ENCODE measurements around the gene KCNJ6. TPM values are rescaled to one million over a fixed set of nuclear protein-coding genes. Genes with fewer than 3 reads are reported as not detected.

KCNJ6 gene
- total RNA-seq (2021) (not detected in 2 replicates), Bru-seq, nascent RNA (percentile 0 among the genes with signal in this experiment), BruChase-seq, experiment 1, labeled RNA remaining after a 2-hour chase (percentile 0 among the genes with signal in this experiment), BruChase-seq, experiment 2, labeled RNA remaining after a 6-hour chase (not detected)
- long read RNA-seq, result 0 reads

- intact Hi-C loops (cut with micrococcal nuclease; ENCODE audit: unreplicated experiment), result loop anchor here (5.0 kb wide), 1 partner anchor 204 kb away; no protein-coding TSS in a partner anchor
- no TSS peak for BruUV-seq (replicated peaks)
- no peak within 1 kb of the TSS for H3K27ac ChIP-seq (ENCODE audit: low read depth, low read length, poor library complexity, severe bottlenecking)
Observed at GRCh38 chr21:37916310-37917051, at the start of gene KCNJ6. Gene KCNJ6 (minus strand): TSS chr21:37916457. CDS start chr21:37840682, 75,775 bp downstream.

GRCh38 chr21:37965088-37965805 lies 49.0 kb upstream of the KCNJ6 start:
- Histone ChIP-seq H3K4me1 (ENCODE audit: insufficient read depth, low read length, poor library complexity, severe bottlenecking) (no peaks in the 10 kb centered on the region), H3K4me3 (ENCODE audit: low read depth, low read length, poor library complexity, severe bottlenecking) (no peak overlapping the region), H3K36me3 (ENCODE audit: insufficient read depth, low read length, poor library complexity, severe bottlenecking) (no peaks in the 10 kb centered on the region), H3K27me3 (replicated peaks; ENCODE audit: insufficient read depth, low read depth, low read length, poor library complexity) (peaks cover 64% of the 10 kb centered on the region), H3K27ac (ENCODE audit: low read depth, low read length, poor library complexity, severe bottlenecking) (no peak overlapping the region), H3K9me3 (ENCODE audit: low read depth, low read length, poor library complexity, severe bottlenecking) (no peaks in the 10 kb centered on the region)
- intact Hi-C loops (cut with micrococcal nuclease; ENCODE audit: unreplicated experiment), result no loop called here
- no TSS peak for BruUV-seq (replicated peaks)
- TF ChIP-seq EZH2 (IDR thresholded peaks at IDR 0.05; ENCODE audit: borderline replicate concordance, low read depth, low read length, poor library complexity, severe bottlenecking) (no peak), CTCF (conservative IDR thresholded peaks at IDR 0.05; ENCODE audit: low read depth, low read length) (no peak)
- DNase-seq (ENCODE audit: low spot score), result no peak
- CTCF ChIA-PET, result no interaction called here
- POLR2A ChIA-PET (ENCODE audit: low non-redundant PET), result no interaction called here

More at GRCh38 chr21:37916310-37917051, at the start of gene KCNJ6:
- TF ChIP-seq CTCF (conservative IDR thresholded peaks at IDR 0.05; ENCODE audit: low read depth, low read length) (peak; percentile 68), EZH2 (IDR thresholded peaks at IDR 0.05; ENCODE audit: borderline replicate concordance, low read depth, low read length, poor library complexity, severe bottlenecking) (no peak)
- Histone ChIP-seq H3K4me3 (ENCODE audit: low read depth, low read length, poor library complexity, severe bottlenecking) (no peak within 1 kb of the TSS), H3K27me3 (replicated peaks; ENCODE audit: insufficient read depth, low read depth, low read length, poor library complexity) (peaks cover 78% of the 10 kb centered on the region), H3K4me1 (ENCODE audit: insufficient read depth, low read length, poor library complexity, severe bottlenecking) (no peaks in the 10 kb centered on the region), H3K9me3 (ENCODE audit: low read depth, low read length, poor library complexity, severe bottlenecking) (no peaks in the 10 kb centered on the region), H3K36me3 (ENCODE audit: insufficient read depth, low read length, poor library complexity, severe bottlenecking) (no peaks in the 10 kb centered on the region)
- ChIA-PET CTCF (no interaction called here), POLR2A (ENCODE audit: low non-redundant PET) (no interaction called here)
- peak; percentile 73 for DNase-seq (ENCODE audit: low spot score)

- CTCF ChIA-PET, result no interaction called here
- BruUV-seq (replicated peaks), result no TSS peak
Observed at GRCh38 chr21:37958537-37958936, 42.3 kb upstream of the KCNJ6 start.

More at GRCh38 chr21:37958537-37958936, 42.3 kb upstream of the KCNJ6 start:
- POLR2A ChIA-PET (ENCODE audit: low non-redundant PET), result no interaction called here
- no peak for DNase-seq (ENCODE audit: low spot score)
- H3K27me3 ChIP-seq (replicated peaks; ENCODE audit: insufficient read depth, low read depth, low read length, poor library complexity), result peaks cover 65% of the 10 kb centered on the region
- no peaks in the 10 kb centered on the region for H3K4me1 ChIP-seq (ENCODE audit: insufficient read depth, low read length, poor library complexity, severe bottlenecking)
- intact Hi-C loops (cut with micrococcal nuclease; ENCODE audit: unreplicated experiment), result no loop called here
- no peak for TF ChIP-seq EZH2 (IDR thresholded peaks at IDR 0.05; ENCODE audit: borderline replicate concordance, low read depth, low read length, poor library complexity, severe bottlenecking)
- no peak for TF ChIP-seq CTCF (conservative IDR thresholded peaks at IDR 0.05; ENCODE audit: low read depth, low read length)
- H3K9me3 ChIP-seq (ENCODE audit: low read depth, low read length, poor library complexity, severe bottlenecking), result no peaks in the 10 kb centered on the region
- H3K27ac ChIP-seq (ENCODE audit: low read depth, low read length, poor library complexity, severe bottlenecking), result no peak overlapping the region
- H3K4me3 ChIP-seq (ENCODE audit: low read depth, low read length, poor library complexity, severe bottlenecking), result no peak overlapping the region
- no peaks in the 10 kb centered on the region for H3K36me3 ChIP-seq (ENCODE audit: insufficient read depth, low read length, poor library complexity, severe bottlenecking)

All from A673 (cell line).